Stomach (tissue), 4 donors: Measurements from ENCODE around the gene HCLS1.

Source experiments
- POLR2A ChIP-seq, 4 donors: fragments of 450-650 bp; IDR thresholded peaks; one replicate each; pipeline ENCODE4 v1.6.1; 2016; ENCODE audit warnings: antibody characterized with exemption in 4 of 4, control low read depth in 2 of 4, mild to moderate bottlenecking in 1 of 4, moderate library complexity in 1 of 4
- TF ChIP-seq, protein P1 (sequence below), 7 experiments: fragments of 450-650 bp in 4 of 7; fragments of 200-600 bp in 3 of 7; sonication (generic) in 3 of 7; IDR thresholded peaks; one replicate each; pipeline ENCODE4 v1.5.1; 2016 to 2019; ENCODE audit warnings: antibody characterized with exemption in 7 of 7, control low read depth in 2 of 7, mild to moderate bottlenecking in 1 of 7

DNA sequence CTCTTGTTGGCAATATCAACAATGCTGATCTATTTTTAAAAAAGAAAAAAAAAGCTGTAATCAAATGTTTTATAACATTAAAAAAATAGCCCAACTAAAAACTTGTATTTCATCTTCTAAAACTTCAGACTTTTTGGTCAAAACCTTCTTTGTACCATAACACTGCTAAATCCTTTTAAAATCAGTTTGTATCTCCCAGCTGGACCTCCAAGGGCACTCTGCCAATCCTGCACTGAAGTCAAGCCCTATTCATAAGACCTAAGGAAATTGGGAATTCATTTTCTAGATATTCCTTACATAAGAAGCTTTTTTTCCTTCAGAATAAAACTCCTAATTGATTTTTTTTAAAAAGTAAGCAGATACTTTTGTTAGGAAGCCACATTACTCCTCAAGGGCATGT lies 38.2 kb upstream of the HCLS1 start:
- TF ChIP-seq, protein P1, sequence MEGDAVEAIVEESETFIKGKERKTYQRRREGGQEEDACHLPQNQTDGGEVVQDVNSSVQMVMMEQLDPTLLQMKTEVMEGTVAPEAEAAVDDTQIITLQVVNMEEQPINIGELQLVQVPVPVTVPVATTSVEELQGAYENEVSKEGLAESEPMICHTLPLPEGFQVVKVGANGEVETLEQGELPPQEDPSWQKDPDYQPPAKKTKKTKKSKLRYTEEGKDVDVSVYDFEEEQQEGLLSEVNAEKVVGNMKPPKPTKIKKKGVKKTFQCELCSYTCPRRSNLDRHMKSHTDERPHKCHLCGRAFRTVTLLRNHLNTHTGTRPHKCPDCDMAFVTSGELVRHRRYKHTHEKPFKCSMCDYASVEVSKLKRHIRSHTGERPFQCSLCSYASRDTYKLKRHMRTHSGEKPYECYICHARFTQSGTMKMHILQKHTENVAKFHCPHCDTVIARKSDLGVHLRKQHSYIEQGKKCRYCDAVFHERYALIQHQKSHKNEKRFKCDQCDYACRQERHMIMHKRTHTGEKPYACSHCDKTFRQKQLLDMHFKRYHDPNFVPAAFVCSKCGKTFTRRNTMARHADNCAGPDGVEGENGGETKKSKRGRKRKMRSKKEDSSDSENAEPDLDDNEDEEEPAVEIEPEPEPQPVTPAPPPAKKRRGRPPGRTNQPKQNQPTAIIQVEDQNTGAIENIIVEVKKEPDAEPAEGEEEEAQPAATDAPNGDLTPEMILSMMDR (IDR thresholded peaks at IDR 0.05) = no peak
- no peak for TF ChIP-seq POLR2A (IDR thresholded peaks at IDR 0.05)
